HG03108 (cell line): Measurements from ENCODE around the gene SIRT1.
"Not testable (repeated sequence)": the region's sequence is repeated elsewhere in the genome, so short reads cannot be mapped to it uniquely, and the experiment has no call there.

Source experiments
- ATAC-seq: cut with Tn5 transposase; IDR thresholded peaks from one replicate; pipeline ENCODE4 v1.9.1; 2021; ENCODE audit warnings: moderate library complexity; ENCODE audit not compliant: unreplicated experiment

The SIRT1 gene

DNA sequence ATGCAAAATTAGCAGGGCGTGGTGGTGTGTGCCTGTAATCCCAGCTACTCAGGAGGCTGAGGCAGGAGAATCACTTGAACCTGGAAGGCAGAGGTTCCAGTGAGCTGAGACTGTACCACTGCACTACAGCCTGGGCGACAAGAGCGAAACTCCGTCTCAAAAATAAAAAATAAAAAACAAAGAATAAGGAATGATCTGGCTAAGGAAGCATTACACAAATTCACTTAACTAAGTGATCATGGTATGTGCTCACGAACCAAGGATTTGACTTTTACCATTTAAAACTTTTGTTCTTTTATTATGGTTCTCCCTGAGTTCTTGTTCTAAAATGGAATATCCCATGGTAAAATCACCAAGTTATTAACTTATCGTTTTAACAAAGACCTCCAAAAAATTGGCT lies 71.2 kb downstream of the SIRT1 start:
- no peak for ATAC-seq

- ATAC-seq, result no peak
Measured at GRCh38 chr10:67959839-67960476, 75.5 kb downstream of the SIRT1 start.

DNA sequence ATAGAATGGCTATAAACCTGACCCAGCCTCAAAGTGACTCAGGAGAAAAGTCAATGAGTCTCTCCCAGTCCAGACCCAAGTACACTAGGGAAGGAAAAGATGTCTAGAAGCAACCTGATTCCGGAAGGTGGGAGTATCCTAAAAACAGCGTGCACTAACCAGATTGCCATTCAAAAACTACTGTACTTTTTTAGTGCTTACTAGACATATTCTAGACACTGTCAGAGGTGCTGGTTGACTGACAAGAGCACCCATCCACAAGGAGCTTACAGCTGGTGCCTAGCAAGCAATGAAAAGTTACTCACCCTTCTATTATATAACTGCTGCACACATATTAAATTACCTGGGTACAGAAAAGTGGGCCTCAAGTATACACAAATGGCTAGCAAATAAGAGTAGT lies 81.0 kb downstream of the SIRT1 start:
- ATAC-seq, result no peak

DNA sequence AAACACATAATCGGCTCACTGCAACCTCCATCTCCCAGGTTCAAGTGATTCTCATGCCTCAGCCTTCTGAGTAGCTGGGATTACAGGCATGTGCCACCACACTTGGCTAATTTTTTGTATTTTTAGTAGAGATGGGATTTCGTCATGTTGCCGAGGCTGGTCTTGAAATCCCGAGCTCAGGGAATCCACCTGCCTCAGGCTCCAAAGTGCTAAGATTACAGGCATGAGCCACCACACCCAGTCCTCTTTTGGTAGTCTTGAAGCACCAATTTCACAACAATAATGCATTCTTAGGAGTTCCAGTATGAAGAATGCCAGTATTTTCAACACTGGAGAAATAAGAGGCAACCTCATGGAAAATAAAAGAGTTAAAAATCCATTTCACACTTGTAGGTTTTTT lies 81.6 kb downstream of the SIRT1 start:
- not testable (repeated sequence) for ATAC-seq
